ENCODE data around the gene PCIF1. TPM values are rescaled to one million over a fixed set of nuclear protein-coding genes. Genes with fewer than 3 reads are reported as not detected.
A peak's percentile ranks its signal among the peaks of the same experiment; 100 is the strongest.

Gene PCIF1
- total RNA-seq, 1 donor from 2014 or later: 13.0 TPM

- no peaks in the 10 kb centered on the region for H3K27me3 ChIP-seq (ENCODE audit: insufficient read depth, low read length)
- H3K27ac ChIP-seq (ENCODE audit: low read depth, low read length): peak overlapping the region; percentile 100
- peaks cover 39% of the 10 kb centered on the region for H3K79me2 ChIP-seq (ENCODE audit: insufficient read depth, low read length)
- peaks cover 42% of the 10 kb centered on the region for H4K20me1 ChIP-seq (ENCODE audit: insufficient read depth, low read length)
- H3K9ac ChIP-seq (ENCODE audit: low read length): peak overlapping the region; percentile 100
- H3K36me3 ChIP-seq (ENCODE audit: insufficient read depth, low read length): peaks cover 9% of the 10 kb centered on the region
- no peaks in the 10 kb centered on the region for H3K9me3 ChIP-seq (ENCODE audit: insufficient read depth, low read depth, low read length)
- Mint-ChIP-seq H3K27ac (ENCODE audit: unreplicated experiment) (peak overlapping the region; percentile 94), H3K9me3 (ENCODE audit: unreplicated experiment) (no peaks in the 10 kb centered on the region), H3K4me1 (ENCODE audit: low read depth, unreplicated experiment) (peaks cover 2% of the 10 kb centered on the region), H3K4me3 (ENCODE audit: unreplicated experiment) (peak overlapping the region; percentile 95), H3K36me3 (ENCODE audit: low read depth, unreplicated experiment) (peaks cover 6% of the 10 kb centered on the region), H3K27me3 (ENCODE audit: low read depth, unreplicated experiment) (no peaks in the 10 kb centered on the region)
- DNase-seq (ENCODE audit: low read depth) (peak; percentile 62), FAIRE-seq (no peak)
- H3K4me3 ChIP-seq (ENCODE audit: insufficient read depth, low read depth, low read length): peak overlapping the region; percentile 75
- H3K4me1 ChIP-seq (ENCODE audit: insufficient read depth, low read length): peaks cover 14% of the 10 kb centered on the region
- H3K4me2 ChIP-seq (ENCODE audit: low read length): peak overlapping the region; percentile 94
- TF ChIP-seq CTCF (IDR thresholded peaks at IDR 0.05; ENCODE audit: insufficient read depth, low read depth, low read length) (no peak), EZH2 (IDR thresholded peaks at IDR 0.05; ENCODE audit: insufficient read depth, low read length) (no peak)
- H2AFZ ChIP-seq (ENCODE audit: low read depth, low read length): no peak overlapping the region
These were observed 1.0 kb upstream of the PCIF1 start for GRCh38 chr20:45933266-45934045.

GRCh38 chr20:45934046-45934585 lies 367 bp upstream of the PCIF1 start:
- peak overlapping the region; percentile 94 for H3K4me2 ChIP-seq (ENCODE audit: low read length)
- peaks cover 9% of the 10 kb centered on the region for H3K36me3 ChIP-seq (ENCODE audit: insufficient read depth, low read length)
- Mint-ChIP-seq H3K4me1 (ENCODE audit: low read depth, unreplicated experiment) (peaks cover 2% of the 10 kb centered on the region), H3K9me3 (ENCODE audit: unreplicated experiment) (no peaks in the 10 kb centered on the region), H3K27me3 (ENCODE audit: low read depth, unreplicated experiment) (no peaks in the 10 kb centered on the region), H3K36me3 (ENCODE audit: low read depth, unreplicated experiment) (peaks cover 7% of the 10 kb centered on the region), H3K27ac (ENCODE audit: unreplicated experiment) (peak overlapping the region; percentile 94), H3K4me3 (ENCODE audit: unreplicated experiment) (peak overlapping the region; percentile 95)
- peak overlapping the region; percentile 91 for H2AFZ ChIP-seq (ENCODE audit: low read depth, low read length)
- peak overlapping the region; percentile 100 for H3K27ac ChIP-seq (ENCODE audit: low read depth, low read length)
- peaks cover 49% of the 10 kb centered on the region for H4K20me1 ChIP-seq (ENCODE audit: insufficient read depth, low read length)
- DNase-seq (ENCODE audit: low read depth) (peak; percentile 24), FAIRE-seq (no peak)
- H3K9ac ChIP-seq (ENCODE audit: low read length): peak overlapping the region; percentile 100
- H3K79me2 ChIP-seq (ENCODE audit: insufficient read depth, low read length): peaks cover 42% of the 10 kb centered on the region
- no peaks in the 10 kb centered on the region for H3K27me3 ChIP-seq (ENCODE audit: insufficient read depth, low read length)
- H3K4me1 ChIP-seq (ENCODE audit: insufficient read depth, low read length): peaks cover 14% of the 10 kb centered on the region
- TF ChIP-seq EZH2 (IDR thresholded peaks at IDR 0.05; ENCODE audit: insufficient read depth, low read length): no peak
- no peak for TF ChIP-seq CTCF (IDR thresholded peaks at IDR 0.05; ENCODE audit: insufficient read depth, low read depth, low read length)
- peak overlapping the region; percentile 75 for H3K4me3 ChIP-seq (ENCODE audit: insufficient read depth, low read depth, low read length)
- H3K9me3 ChIP-seq (ENCODE audit: insufficient read depth, low read depth, low read length): no peaks in the 10 kb centered on the region

Data from astrocyte (in vitro differentiated cells and primary cell).